ENCODE data around the gene DAAM1.

DAAM1 gene

DNA sequence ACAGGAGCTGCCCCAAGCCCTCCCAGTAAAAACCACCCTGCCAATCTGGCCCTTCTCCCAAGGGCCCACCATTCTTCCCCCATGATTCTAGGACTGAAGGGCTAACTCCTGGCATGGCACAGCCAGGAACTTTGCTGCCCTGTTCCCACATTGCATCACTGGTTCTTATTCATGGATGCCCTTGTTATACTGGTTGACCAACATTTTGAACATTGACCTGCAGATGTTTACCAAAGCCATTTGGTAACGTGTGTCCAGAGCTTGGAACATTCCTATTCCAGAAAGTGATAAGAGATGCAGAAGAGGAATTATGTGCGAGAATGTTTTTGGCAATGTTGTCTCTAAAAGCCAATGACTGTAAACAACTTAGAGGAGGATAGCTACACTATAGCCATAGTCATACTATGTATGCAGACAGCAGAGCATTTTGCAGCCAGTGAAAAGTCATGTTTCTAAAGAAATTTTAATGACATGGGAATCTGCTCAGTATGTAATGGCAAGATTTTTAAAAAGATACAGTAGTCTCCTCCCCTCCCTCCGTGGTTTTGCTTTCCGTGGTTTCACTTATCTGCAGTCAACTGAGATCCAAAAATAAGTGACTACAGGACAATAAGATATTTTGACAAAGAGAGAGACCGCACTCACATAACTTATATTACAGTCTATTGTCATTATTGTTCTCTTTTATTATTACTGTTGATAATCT lies 108.8 kb downstream of the DAAM1 start:
- no peak for DNase-seq (ENCODE audit: low read depth)
- no peak overlapping the region for H3K4me3 ChIP-seq (ENCODE audit: low read length)
- TF ChIP-seq, protein P1, sequence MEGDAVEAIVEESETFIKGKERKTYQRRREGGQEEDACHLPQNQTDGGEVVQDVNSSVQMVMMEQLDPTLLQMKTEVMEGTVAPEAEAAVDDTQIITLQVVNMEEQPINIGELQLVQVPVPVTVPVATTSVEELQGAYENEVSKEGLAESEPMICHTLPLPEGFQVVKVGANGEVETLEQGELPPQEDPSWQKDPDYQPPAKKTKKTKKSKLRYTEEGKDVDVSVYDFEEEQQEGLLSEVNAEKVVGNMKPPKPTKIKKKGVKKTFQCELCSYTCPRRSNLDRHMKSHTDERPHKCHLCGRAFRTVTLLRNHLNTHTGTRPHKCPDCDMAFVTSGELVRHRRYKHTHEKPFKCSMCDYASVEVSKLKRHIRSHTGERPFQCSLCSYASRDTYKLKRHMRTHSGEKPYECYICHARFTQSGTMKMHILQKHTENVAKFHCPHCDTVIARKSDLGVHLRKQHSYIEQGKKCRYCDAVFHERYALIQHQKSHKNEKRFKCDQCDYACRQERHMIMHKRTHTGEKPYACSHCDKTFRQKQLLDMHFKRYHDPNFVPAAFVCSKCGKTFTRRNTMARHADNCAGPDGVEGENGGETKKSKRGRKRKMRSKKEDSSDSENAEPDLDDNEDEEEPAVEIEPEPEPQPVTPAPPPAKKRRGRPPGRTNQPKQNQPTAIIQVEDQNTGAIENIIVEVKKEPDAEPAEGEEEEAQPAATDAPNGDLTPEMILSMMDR (IDR thresholded peaks at IDR 0.05; ENCODE audit: insufficient read depth, low read depth, low read length, missing control alignments), result no peak

DNA sequence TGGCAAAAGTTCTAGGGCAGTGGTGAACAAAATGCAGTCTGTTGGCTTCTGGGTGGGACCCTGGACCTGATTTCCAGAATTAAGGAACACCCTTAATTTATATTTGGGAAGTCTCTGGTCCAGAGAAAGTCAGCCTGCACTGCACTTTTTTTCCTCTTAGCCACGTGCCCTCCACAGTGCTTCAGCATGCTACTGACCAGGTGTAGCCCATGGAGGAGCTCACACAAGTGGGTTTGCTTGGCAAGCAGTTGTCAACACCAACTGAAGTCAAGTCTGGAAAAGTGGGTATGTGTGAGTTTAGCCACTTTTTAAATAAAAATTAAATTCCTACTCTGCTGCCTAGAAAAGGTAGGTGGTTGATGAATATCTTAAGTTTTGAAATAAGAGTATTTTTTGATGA lies 111.3 kb downstream of the DAAM1 start:
- DNase-seq (ENCODE audit: low read depth), result no peak
- TF ChIP-seq, protein P1 (IDR thresholded peaks at IDR 0.05; ENCODE audit: insufficient read depth, low read depth, low read length, missing control alignments), result no peak

GRCh38 chr14:59301354-59301753 lies 112.9 kb downstream of the DAAM1 start:
- no peak overlapping the region for H3K4me3 ChIP-seq (ENCODE audit: low read length)
- TF ChIP-seq, protein P1 (IDR thresholded peaks at IDR 0.05; ENCODE audit: insufficient read depth, low read depth, low read length, missing control alignments), result no peak
- DNase-seq (ENCODE audit: low read depth), result no peak

More for the DNA sequence above, 111.3 kb downstream of the DAAM1 start:
- H3K4me3 ChIP-seq (ENCODE audit: low read length), result no peak overlapping the region

DNA sequence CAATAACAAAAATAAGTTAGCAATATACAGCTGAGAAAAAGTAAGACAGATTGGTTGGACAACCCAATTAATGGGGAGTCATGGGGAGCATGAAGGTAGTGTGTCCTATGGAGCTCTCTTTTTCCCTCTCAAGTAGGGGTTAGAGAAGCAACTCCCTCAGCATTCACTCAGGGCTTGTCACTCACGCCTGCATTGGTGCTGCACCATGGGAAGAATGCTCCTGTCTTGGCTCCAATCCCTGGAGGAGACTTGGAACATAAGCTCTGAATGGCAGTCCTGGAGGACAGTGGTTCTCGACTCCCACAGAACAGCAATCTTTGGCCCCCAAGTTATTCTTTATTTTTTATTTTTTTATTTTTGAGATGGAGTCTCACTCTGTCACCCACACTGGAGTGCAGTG lies 113.8 kb downstream of the DAAM1 start:
- no peak for DNase-seq (ENCODE audit: low read depth)
- TF ChIP-seq, protein P1 (IDR thresholded peaks at IDR 0.05; ENCODE audit: insufficient read depth, low read depth, low read length, missing control alignments), result no peak
- no peak overlapping the region for H3K4me3 ChIP-seq (ENCODE audit: low read length)

DNA sequence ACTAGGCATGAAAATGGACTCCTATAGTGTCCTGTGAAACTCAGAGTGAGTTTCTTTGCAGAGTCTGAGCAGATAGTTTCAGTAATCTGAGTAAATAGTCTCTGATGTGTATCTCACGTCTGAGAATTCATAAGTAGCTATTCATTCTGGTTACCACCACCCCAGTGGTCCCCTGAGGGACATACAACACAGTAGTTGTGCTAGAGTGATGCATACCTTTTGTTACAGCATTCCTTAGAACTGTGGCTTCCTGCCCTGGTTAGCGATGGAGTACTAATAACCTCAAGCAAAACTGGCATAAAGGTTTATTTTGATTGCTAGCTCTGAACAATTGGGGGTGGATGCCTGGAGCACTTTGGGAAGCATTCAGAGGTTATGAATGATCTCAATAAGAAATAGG lies 114.7 kb downstream of the DAAM1 start:
- no peak overlapping the region for H3K4me3 ChIP-seq (ENCODE audit: low read length)
- peak; percentile 29 for DNase-seq (ENCODE audit: low read depth)
- TF ChIP-seq, protein P1 (IDR thresholded peaks at IDR 0.05; ENCODE audit: insufficient read depth, low read depth, low read length, missing control alignments), result no peak

DNA sequence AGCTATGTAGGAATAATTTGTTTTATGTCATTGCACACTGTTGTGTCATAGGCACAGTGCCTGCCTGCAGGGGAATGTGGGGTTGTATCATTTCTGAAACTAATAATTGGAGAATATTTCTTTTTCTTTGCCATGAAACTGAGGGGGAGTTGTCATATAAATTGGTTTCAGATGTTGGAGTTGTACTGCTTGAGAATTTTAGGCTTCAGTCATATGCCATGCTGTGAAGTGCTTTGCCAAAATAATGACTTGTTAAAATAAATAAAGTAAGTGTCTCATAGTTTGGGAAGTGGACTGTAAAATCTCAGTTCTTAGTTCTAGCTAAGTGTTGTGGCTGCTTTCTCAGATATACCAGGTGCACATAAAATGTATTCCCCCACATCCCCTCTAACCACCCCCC lies 116.8 kb downstream of the DAAM1 start:
- DNase-seq (ENCODE audit: low read depth), result no peak
- H3K4me3 ChIP-seq (ENCODE audit: low read length), result no peak overlapping the region
- TF ChIP-seq, protein P1 (IDR thresholded peaks at IDR 0.05; ENCODE audit: insufficient read depth, low read depth, low read length, missing control alignments), result no peak
